ENCODE measurements around the gene THSD7A.

The THSD7A gene

DNA sequence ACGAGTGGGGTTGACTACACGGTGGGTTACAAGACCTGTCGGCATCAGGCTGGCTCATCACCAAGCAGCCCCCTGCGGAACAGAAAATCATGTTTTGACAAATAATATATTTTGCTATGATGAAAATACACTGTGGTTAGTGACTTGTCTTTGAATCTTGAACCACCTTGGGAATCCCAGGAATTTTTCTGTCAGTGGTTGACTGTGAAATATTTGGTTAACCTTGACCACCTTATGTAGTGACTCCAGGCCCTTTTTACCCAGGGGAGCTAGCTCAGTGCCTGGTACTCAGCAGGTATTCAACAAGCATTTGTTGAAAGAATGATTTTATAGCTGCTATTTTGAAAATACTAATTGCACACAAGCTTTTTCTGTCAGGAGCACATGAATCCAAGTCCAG, 452.4 kb downstream of the THSD7A start:
- no peak for DNase-seq

DNA sequence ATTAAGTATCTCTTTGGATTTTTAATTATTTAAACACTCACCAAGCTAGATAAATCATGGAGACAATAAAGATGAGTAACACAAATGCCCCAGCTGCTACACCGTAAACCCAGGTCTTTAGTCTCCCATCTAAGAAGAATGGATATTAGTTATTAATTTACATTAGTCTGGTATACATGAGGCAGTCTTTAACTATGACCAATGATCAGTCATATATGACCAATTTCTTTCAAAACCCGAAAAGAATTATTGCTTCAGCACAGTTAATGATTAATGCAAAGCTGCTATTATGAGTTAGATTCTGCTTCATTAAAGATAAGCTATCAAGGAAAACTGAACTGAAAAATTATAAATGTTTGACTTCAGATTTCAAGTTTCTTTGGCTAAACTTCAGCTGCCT, 455.5 kb downstream of the THSD7A start:
- DNase-seq = no peak

DNA sequence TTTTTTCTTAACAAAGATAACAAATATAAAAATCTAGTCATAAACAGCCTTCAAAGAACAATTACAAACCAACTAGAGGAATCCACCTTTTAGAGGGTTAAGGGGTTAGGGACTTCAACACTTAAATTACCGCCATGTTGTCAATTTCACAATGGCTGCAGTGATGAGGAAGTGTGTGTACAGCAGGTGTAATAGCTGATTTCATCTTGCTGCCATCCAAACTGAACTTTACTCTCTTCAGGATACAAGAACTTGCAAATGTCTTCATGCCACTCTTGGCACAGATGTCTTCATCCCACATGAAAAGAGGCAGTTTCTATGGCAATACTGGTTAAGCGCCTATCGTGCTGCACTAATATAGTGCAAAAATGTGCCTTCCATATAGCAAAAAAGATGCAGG, 457.4 kb downstream of the THSD7A start:
- no peak for DNase-seq

DNA sequence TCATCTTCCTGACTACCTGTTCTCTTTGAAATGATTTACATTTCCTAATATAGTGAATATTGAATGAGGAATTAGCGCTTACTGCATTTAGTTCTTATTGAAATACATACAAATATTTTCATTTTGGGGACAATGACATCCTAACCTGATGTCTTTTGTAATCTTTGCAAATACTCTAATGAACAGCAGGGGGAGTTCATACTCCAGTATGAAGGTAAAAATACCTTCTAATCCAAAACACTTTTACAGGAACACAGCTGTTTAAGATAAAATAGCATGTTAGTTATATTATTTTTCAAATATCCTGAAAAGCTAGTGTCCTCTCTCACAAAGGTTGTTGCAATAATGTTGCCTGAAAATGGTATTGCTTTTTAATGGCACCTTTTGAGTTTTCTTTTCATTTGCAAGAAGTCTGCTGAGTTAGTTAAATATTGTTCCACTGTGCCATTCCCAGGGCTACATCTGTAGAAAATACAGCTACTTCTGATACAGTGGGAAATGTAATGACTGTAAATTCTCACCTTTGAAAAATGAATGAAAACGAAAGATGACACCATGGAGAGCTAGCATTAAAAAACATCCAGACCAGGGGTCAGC, 458.4 kb downstream of the THSD7A start:
- DNase-seq = peak in 1 of 2 donors; percentile 3

DNA sequence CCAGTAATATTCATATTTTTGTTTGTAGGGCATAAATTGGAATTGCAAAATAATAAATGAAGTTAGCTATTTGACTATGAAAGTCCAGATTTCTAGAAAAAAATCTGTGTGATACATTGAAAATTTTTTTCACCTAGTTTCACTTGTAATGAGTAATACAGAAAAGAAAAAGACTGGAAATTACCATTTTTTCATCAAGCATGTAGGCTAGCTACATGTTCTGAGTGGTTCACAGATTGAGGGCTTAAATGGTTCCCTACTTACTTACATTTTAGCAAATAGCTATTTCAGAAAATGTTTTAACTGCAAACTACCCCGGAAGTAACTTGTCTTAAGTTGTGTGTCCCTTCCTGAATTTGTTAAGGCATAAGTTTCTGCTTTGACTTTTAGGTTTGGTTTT, 462.3 kb downstream of the THSD7A start:
- no peak for DNase-seq

DNA sequence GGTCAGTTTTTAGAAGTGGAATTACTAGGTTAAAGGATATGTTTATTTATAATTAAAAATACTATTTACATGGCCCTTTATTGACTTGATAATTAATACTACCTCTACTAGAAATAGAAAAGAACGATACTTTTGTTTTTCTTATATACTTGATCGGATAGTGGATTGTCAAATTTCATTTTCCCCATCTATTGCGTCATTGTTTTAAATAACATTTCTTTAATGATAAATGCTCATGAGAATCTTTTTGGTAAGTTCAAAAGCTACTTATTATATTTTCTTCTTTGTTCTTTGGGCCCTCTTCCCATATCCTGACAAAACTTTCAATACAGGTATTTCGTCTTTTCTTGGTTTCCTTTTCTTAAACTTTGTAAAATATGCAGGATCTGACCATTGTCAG, 465.9 kb downstream of the THSD7A start:
- DNase-seq = no peak

DNA sequence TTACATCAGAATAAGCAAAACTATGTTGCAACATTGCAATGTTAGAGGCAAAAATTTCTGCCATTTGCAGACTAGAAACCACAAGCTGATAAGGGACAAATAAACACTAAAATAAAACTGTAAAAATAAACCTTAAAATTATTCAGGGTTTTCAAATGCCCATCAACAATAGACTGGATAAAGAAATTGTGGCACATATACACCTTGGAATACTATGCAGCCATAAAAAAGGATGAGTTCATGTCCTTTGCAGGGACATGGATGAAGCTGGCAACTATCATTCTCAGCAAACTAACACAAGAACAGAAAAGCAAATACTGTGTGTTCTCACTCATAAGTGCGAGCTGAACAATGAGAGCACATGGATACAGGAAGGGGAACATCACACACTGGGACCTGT, 473.4 kb downstream of the THSD7A start:
- no peak for DNase-seq

DNA sequence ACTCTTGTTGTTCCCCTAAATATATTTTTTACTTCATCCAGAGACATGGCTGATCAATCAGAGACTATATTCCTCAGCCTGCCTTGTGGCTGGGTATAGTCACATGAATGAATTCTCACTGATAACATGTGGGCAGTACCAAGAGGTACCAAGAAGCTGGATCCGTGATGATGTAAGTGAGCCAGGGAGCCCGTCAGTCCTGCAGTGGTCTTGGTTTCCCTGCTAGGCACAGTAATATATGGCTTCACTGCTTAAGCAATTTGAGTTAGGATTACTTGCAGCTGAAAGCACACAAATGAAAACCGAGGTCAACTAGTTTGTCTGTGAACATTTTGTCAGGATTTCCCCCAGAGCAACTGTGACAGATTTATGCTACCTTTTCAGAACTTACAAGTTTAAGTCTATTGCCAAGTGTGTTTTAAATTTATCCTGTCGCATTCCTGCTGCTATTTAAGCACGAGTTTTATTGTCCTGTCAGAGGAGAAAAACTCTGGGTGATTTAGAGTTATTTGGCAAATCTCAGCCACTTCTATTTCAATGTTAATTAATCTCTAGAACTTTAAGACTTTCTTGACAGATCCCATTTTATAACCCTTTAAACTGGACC, 476.5 kb downstream of the THSD7A start:
- DNase-seq = no peak

DNA sequence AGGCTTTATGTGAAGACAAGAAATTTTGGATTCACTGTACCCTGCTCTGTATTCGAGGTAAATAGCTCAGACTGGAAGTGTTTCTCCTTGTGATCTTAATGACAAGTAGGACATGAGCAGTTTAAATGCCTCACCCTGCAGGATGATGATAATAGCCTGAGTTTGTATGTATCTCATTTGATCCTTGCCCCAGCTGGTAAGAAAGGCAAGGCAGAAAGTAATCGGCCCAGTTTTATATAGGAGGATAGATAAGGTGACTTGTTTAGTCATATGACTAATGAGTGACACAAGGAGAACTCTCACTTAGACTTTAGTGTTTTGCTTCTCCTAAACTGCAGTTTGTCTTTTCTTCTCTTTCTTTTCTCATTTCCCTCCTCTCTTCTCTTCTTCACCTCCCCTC, 485.7 kb downstream of the THSD7A start:
- DNase-seq = no peak

DNA sequence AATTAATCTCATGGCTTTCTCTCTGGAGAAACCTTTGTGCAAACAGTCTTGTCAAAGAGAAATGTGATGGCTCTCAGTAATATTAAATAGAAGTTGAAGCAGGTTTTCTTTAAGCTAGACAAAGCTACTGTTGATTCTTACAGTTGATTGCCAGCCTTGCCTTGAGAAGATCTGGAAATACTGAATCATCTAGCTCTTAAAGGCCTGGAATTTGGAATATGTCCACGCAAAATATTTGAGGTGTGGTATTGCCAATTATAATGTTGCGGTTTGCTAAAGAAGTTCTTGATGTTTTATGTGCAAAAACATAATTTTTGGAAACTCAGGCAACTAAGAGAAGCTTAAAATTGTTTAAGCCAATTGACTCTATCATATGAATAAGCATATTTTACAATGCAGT, 486.4 kb downstream of the THSD7A start:
- DNase-seq = no peak

DNA sequence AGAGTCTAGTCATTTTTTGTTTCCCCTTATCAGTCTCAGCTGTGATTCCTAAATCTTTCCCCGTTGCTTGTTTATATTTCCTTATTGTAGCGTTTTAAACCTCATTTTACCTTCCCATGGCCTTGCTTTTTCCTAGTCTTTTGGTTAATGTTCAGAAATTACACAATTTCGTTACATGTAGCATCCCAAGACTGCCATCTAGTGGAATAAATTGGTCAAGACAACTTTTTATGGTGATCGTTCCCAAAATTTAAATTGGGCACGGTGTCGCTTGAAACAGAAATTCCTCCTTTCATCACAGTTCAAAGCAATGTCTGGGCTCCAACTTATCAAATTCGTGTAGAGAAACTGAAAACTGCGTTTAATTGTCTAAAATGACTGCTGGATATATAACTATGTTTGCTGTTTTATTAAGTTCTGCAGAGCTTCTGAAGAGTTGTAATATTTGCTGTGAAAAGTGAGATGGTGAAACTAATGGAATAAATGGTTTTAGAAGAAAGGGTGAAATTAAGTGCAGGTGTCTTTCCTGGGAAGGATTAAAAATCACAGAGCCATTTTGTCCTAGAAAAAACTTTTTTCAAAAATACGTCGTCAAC, 488.1 kb downstream of the THSD7A start:
- peak in 1 of 2 donors; percentile 40 for DNase-seq

DNA sequence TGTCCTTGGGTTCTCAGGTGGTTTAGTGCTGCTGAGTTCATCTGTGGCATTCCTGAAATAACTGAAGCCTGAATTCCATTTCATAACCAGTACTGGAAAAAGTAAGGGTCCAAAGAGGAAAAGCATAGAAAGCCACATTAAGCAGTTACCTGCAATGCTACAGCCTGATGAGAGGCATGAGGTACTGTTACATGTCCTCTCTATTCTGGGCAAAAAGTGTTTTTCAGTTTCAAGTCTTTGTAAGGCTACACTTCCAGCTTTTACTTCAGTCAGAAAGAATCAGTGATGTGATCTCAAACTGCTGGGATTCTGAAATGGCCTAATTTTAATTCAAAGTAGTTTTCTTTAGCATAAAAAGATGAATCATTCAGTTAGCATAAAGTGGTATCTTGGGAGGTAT, 488.9 kb downstream of the THSD7A start:
- no peak for DNase-seq

DNA sequence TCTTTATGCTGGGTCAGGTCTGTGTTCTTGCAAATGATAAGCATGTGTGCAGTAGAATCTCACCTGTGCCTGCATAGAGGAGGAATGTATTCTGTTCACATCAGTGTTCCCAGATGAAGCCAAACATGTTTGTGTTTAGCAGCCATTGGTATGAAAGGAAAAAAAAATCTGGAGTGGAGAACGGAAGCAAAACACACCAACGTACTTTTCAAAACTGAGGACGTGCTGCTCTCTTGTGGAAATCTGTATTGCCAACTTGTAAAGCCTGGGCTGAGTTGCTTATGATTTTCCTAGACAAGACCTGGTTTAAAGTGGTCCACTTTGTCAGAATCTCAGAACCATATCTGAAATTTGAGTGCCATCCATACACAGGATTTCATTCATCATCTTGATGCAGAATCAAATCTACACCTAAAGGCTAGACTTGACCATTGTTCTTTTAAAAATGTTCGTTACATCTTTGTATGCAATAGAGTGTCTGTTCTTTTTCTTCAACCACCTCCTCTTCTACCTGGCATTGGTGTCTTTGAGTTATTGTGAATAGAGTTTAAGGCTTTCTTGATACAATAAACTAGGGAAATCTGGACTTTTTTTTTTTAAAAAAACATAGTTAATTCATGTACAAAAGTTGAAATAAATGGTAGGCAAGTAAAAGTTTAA, 490.6 kb downstream of the THSD7A start:
- DNase-seq = no peak

DNA sequence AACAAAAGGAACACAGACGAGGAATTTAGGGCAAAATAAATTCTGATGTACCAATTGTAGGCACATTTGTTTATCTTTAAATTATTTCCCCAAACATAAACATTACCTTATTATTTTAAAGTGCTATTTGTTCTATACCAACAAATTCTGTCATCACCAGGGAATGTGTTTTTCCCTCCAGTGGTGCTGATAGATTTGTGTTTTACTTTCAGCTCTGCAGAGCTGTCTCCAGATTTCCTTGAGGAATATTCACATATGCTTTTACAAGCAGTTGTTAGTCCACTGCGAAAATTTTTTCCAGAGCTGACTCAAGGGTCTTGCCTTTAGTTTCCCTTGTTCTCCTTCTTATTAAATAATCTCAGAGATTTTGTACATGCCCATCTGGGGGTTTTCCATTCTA, 495.6 kb downstream of the THSD7A start:
- DNase-seq = no peak

DNA sequence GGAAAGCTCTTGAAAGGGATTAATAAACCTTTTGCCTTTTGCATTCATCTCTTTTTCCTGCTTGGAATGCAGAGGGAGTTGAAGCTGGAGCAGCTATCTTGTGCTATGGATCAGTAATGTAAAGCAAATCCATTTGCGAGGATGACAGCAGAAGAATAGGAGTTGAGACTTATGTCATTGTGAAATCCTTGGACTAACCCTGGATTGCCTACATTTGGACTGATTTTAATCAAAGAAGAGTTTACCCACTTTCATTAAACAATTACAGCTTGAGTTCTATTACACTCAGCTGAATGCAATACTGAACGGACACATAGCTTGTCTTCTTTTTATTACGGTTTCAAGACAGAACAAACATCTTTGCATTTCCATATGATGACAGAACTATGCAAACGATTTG, 496.1 kb downstream of the THSD7A start:
- no peak for DNase-seq

DNA sequence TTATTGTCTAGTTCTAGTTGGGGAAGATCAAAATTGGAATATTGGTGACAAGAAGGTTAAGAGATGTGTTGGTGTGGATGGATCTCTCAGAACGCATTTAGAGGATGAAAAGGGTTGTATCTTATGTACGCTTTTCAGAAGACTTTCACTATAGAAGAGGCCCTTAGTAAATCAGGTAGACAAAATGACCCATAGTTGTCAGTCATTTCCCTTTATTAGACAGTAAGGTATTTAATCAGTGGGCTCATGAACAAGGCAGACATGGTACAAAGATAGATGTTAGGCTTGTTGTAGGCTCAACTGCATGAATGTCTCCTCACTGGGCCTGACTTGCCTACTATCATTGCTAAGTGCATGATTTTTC, 499.2 kb downstream of the THSD7A start:
- DNase-seq = no peak

DNA sequence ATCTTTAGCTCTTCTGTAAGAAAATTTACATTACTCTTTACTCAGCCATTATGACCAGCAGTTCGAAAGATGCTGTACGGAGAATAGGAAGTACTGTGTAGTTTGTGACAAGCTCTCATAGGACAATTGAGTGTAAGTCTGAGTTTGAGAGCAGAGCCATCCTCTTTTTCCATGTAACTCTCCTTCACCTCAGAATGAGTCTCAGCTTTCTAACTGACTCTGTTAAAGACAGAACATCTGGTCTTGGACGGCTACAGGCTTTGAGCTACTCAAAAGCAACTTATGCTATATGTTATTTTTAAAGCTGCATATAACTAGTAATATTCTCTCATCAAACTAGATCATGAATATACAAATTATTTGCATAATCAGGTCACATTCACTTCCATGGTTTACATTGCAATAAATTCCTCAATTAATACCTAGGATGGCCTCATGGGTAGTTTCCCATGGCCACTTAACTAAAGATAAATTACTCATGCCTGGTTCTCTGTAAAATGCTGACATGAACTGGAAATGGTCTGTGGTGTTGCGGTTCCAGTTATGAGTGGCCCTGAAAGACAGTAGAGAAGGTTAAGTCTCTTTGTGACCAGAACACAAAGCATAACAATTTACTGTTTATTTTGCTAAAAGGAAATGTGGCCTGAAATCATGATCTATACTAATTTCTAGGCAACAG, 499.7 kb downstream of the THSD7A start:
- no peak for DNase-seq

DNA sequence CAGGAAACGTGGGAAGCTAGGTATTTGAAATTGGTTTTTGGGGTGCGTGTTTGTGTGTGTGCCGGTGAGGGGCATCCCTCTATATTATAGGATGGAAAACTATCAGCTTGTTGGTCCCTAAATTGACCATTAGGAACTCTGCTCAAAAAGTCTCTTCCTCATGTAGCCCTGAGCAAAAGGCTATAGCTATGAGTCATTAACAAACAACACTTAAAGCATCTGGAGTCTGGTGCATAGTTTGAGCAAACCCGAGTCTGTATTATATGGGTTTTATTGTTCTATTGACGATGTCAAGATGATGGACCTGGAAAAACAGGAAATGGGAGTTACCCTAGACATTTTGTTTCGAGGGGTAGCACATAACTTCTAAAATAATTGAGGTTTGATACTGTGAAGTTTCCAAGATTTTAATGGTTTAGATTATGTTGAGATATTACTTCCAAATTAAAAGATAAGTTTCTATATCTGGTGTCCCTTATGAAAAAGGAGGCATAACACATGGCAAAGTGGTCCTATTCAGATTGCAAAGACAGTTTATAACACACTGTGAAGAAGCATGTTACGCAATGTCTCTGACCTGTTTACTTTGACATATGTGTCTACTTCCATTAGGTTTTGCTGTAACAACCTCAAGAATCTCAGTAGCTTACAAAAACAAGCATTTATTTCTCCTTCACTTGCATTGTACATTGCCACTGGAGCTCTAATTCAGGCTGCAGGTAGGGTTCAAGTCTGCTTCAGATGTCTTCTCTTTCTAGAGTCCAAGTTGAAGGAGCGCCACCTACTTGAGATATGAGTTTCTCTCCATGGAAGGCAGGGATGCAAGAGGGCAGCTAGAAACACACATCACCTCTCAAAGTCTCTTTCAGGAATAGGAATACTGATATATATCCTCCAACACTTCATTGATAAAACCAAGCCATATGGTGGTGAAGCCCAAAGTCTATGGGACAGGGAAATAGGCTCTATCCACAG, 500.6 kb downstream of the THSD7A start:
- no peak for DNase-seq

DNA sequence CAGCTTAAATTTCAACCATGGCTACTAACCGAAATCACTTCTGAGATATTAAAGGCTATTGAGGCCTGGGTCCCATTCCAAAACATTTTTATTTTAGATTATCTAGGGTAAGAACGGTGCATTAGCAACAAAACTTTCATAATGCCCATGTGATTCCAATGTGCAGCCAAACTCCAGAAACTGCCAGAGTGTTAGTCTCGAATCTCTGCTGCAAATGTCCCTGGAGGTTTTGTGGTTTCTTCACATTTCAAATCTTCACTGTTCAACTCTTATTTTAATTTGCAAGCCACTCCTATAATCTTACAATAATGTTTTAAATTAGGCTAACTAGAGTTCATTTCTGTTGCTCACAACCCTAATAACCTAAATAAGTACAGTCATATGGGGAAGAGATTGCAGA, 501.3 kb downstream of the THSD7A start:
- DNase-seq = no peak

DNA sequence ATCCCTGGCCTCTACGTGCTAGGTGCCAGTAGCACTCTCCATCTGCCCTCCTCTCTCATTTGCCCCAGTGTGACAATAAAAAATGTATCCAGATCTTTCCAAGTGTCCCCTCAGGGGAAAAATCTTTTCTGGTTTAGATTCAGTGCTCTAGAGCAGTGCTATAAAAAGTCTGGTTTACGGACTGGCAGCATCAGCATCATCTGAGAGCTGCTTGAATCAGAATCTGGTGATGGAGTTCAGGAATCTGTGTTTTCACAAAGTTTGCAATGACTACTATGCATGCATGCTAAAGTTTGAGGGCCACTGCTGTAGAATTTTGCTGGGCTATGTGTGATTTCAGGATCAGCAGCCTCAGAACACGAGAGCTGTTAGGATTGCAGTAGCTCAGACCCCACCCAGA, 501.8 kb downstream of the THSD7A start:
- DNase-seq = no peak

DNA sequence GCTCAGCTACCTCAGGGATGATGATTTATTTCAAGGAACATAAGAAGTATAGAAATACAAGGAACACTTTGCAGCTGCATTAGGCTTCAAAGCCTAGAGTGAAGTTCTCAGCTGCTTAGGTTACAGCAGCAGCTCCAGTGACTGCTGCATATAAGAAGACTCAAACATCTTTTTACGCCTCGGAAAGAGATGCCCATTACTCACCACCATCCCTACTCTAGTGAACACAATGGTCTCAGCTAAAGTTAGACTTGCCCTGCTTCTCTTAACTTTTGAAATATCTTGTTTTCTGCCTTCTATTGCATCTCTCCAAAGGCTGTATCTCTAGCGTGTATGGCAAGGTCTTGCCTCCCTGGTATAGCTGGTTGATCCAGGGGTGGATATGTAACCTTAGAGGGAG, 502.4 kb downstream of the THSD7A start:
- DNase-seq = no peak

DNA sequence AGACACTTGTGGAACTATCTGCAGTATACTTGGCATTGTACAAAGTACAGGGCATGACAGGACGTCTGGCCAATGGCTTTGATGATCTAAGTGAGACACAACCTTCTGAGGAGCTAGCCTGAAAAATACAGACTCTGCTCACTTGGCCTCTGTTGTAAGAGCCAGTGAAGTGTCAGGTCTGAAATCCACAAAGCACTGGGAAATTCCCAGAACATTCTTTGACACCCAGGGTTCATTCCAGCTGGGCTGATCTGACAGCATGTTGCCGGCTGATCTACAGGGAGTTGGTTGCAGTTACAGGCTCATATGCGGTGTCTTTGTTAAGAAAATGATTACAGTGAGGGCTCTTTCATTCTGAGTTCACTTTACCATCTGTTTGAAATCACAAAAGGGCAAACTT, 503.7 kb downstream of the THSD7A start:
- no peak for DNase-seq

DNA sequence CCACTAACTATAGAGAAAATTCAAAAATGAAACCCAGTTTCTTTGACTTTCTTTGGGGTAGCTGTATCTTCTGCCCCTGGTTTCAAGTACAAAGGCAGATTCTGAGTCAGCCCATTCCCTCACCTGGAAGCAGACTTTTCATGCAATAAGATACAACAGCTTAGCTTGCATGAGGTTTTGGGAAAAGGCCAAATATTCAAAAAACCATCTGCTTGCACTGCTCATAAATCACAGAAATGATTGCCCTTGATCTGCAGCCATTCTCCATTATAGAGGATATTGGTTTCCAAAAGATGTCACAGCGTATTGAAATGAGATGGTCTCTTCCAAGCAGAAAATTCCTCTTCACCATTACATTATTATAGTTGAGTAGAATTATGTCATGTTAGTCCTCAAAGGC, 504.4 kb downstream of the THSD7A start:
- DNase-seq = no peak

Data from CD4-positive, alpha-beta T cell treated with Interleukin-4 for 1 hour (primary cell).